Calu3 (cell line): Measurements from ENCODE around the gene MGMT. TPM values are rescaled to one million over a fixed set of nuclear protein-coding genes. Genes with fewer than 3 reads are reported as not detected.

Experiments used
- BruUV-seq: library from RNA; stranded (reverse); fragments of 400-500 nt; replicated peaks from 2 replicates; lab custom pipeline; 2021; lab: Mats Ljungman, UMichigan
- CTCF ChIA-PET: fragments of 300-600 bp; sonication (Branson Sonifier 250); formaldehyde crosslinking; loops from one replicate; lab custom pipeline; 2022; ENCODE audit warnings: antibody characterized with exemption; lab: Charles Lee
- DNase-seq: peaks from one replicate; pipeline ENCODE4 v3.0.0; 2022
- H3K27ac Mint-ChIP-seq: one replicate; pipeline ENCODE4 v1.8.0; 2022; ENCODE audit warnings: mixed read lengths; ENCODE audit not compliant: unreplicated experiment
- H3K27me3 Mint-ChIP-seq: one replicate; pipeline ENCODE4 v1.8.0; 2022; ENCODE audit warnings: mixed read lengths; ENCODE audit not compliant: unreplicated experiment
- H3K36me3 Mint-ChIP-seq: one replicate; pipeline ENCODE4 v1.8.0; 2022; ENCODE audit warnings: mild to moderate bottlenecking, moderate library complexity, mixed read lengths; ENCODE audit not compliant: insufficient read depth, unreplicated experiment
- H3K4me1 Mint-ChIP-seq: one replicate; pipeline ENCODE4 v1.8.0; 2022; ENCODE audit warnings: mild to moderate bottlenecking, low read depth, mixed read lengths; ENCODE audit not compliant: unreplicated experiment
- H3K4me3 Mint-ChIP-seq: one replicate; pipeline ENCODE4 v1.8.0; 2022; ENCODE audit warnings: mild to moderate bottlenecking, low read depth, moderate library complexity, mixed read lengths; ENCODE audit not compliant: unreplicated experiment
- H3K9me3 Mint-ChIP-seq: one replicate; pipeline ENCODE4 v1.8.0; 2022; ENCODE audit warnings: low read depth, mixed read lengths; ENCODE audit not compliant: unreplicated experiment
- intact Hi-C: fragments of 100-400 bp; cut with micrococcal nuclease; formaldehyde crosslinking; loops from one replicate; pipeline ENCODE4 v1.10.0; 2022; ENCODE audit not compliant: unreplicated experiment
- total RNA-seq: library from RNA; stranded (reverse); gene quantifications from 2 replicates; pipeline ENCODE4 v1.2.3, GENCODE V29; 2022
- TF ChIP-seq, protein P1 (sequence below): fragments of 200-600 bp; IDR thresholded peaks from one replicate; pipeline ENCODE4 v1.8.0; 2022; ENCODE audit warnings: antibody characterized with exemption; ENCODE audit not compliant: unreplicated experiment

Gene MGMT
- total RNA-seq, 1 experiment from 2014 or later = 8.3 TPM

DNA sequence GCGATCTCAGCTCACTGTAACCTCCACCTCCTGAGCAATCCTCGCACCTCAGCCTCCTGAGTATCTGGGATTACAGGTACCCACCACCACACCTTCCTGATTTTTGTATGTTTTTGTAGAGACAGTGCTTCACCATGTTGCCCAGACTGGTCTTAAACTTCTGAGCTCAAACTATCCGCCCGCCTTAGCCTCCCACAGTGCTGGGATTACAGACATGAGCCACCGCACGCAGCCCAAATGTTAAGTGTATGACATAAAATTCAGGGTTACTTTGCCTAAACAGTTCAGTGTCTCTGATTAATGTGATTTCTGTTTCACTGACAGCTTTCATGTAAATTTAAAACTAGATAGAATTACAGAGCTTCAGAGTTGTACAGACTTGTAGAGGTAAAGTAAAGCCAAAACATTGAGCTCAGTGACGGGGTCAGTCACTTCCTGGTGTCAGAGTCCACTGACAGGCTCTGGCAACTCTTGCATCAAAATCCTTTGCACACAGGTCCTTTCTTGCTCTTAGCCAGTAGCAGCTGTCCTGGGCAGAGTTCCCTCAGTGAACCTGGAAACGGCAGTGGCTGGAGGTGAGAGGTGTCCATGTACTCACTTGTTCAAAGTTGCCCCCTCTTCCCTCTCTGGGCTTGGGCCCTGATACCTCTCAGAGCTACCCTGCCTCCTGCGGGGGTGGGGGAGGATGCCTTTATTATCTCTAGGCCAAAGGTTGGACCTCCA, 33.7 kb downstream of the MGMT start:
- BruUV-seq = no TSS peak
- TF ChIP-seq, protein P1, sequence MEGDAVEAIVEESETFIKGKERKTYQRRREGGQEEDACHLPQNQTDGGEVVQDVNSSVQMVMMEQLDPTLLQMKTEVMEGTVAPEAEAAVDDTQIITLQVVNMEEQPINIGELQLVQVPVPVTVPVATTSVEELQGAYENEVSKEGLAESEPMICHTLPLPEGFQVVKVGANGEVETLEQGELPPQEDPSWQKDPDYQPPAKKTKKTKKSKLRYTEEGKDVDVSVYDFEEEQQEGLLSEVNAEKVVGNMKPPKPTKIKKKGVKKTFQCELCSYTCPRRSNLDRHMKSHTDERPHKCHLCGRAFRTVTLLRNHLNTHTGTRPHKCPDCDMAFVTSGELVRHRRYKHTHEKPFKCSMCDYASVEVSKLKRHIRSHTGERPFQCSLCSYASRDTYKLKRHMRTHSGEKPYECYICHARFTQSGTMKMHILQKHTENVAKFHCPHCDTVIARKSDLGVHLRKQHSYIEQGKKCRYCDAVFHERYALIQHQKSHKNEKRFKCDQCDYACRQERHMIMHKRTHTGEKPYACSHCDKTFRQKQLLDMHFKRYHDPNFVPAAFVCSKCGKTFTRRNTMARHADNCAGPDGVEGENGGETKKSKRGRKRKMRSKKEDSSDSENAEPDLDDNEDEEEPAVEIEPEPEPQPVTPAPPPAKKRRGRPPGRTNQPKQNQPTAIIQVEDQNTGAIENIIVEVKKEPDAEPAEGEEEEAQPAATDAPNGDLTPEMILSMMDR = no peak
- Mint-ChIP-seq H3K9me3 (peaks cover 3% of the 10 kb centered on the region), H3K36me3 (no peaks in the 10 kb centered on the region), H3K4me1 (no peaks in the 10 kb centered on the region), H3K27me3 (no peaks in the 10 kb centered on the region), H3K27ac (no peak overlapping the region), H3K4me3 (no peak overlapping the region)
- CTCF ChIA-PET = no interaction called here
- intact Hi-C loops = no loop called here
- no peak for DNase-seq

- CTCF ChIA-PET = no interaction called here
- Mint-ChIP-seq H3K4me1 (no peaks in the 10 kb centered on the region), H3K27ac (no peak overlapping the region), H3K27me3 (no peaks in the 10 kb centered on the region), H3K36me3 (no peaks in the 10 kb centered on the region), H3K9me3 (peaks cover 6% of the 10 kb centered on the region), H3K4me3 (no peak overlapping the region)
- DNase-seq = no peak
- TF ChIP-seq, protein P1 = no peak
- no TSS peak for BruUV-seq
- intact Hi-C loops = no loop called here
Observed at GRCh38 chr10:129501652-129502436, 34.8 kb downstream of the MGMT start.

GRCh38 chr10:129502448-129502847, 35.4 kb downstream of the MGMT start:
- BruUV-seq = no TSS peak
- Mint-ChIP-seq H3K4me3 (no peak overlapping the region), H3K36me3 (no peaks in the 10 kb centered on the region), H3K27me3 (no peaks in the 10 kb centered on the region), H3K9me3 (peaks cover 6% of the 10 kb centered on the region), H3K27ac (no peak overlapping the region), H3K4me1 (no peaks in the 10 kb centered on the region)
- TF ChIP-seq, protein P1 = no peak
- DNase-seq = no peak
- CTCF ChIA-PET = no interaction called here
- intact Hi-C loops = no loop called here

DNA sequence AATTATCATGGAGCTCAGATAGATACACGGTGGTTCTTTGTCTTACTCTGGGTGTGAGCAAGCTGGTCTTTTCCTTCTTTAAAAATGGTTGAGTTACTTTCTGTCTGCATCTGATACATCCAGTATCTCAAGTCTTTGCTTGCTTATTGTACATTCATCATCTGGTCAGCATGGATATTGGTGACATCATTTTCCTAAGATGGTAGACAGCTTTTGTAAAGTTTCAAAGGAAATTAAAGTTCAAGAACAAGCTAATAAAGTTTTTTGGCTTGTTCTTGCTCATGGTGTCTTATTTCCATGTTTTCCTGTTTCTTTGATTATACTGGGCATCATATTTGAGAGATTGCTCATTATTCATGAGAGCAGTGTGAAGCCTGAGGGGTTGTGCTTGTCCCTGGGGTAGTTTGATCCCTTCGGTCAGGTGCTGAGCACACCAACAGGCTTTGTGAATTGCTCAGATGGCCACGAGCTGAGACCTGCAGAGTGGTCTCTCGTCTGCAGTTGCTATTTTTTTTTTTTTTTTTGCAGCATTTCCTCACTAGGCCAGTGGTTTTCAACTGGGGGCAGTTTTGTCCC, 38.5 kb downstream of the MGMT start:
- CTCF ChIA-PET = interaction anchor here (0.6 kb wide), 1 partner anchor 11 kb away, joined by 3 read pairs; no protein-coding TSS in a partner anchor
- Mint-ChIP-seq H3K27ac (no peak overlapping the region), H3K36me3 (no peaks in the 10 kb centered on the region), H3K9me3 (peaks cover 6% of the 10 kb centered on the region), H3K4me3 (no peak overlapping the region), H3K4me1 (no peaks in the 10 kb centered on the region), H3K27me3 (no peaks in the 10 kb centered on the region)
- no peak for DNase-seq
- intact Hi-C loops = no loop called here
- BruUV-seq = no TSS peak
- TF ChIP-seq, protein P1 = no peak
